Measurements from ENCODE around the gene ZMYND15.

ZMYND15 gene

DNA sequence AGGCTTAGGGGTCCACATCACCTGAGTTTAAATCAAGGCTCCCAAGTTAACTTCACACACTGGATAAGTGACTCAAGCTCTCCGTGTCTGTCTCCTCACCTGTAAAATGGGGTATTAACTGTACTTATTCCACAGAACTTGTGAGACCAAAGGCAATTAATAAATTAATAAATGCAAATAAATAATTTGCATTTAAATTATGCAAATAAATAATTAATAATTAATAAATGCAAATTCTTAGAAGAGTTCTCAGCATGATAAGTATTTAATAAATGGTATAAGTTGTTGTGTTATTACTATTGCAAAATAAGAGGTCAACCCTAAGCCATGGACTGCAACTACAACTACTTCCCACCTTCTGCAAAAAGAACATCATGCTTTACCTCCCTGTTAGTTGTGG lies 13.8 kb downstream of the ZMYND15 start:
- no peaks in the 10 kb centered on the region for H3K27me3 ChIP-seq (ENCODE audit: insufficient read depth, low read depth)

DNA sequence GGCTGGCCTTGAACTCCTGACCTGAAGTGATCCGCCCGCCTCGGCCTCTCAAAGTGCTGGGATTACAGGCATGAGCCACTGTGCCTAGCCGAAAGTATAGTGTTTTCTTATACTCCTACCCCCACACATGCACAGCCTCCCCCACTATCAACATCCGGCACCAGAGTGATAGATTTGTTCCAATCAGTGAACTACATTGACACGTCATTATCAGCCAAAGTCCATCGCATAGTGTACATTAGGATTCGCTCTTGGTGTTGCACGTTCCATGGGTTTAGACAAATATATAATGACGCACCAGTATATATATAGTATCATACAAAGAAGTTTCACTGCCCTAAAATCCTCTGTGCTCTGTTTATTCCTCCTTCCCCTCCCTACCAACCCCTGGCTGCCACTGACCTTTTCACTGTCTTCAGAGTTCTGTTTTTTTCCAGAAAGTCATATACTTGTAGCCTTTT lies 20.2 kb downstream of the ZMYND15 start:
- Histone ChIP-seq H2AFZ (ENCODE audit: low read depth) (no peak overlapping the region), H3K79me2 (ENCODE audit: insufficient read depth, low read depth) (no peaks in the 10 kb centered on the region), H3K36me3 (ENCODE audit: insufficient read depth) (no peaks in the 10 kb centered on the region), H3K4me1 (ENCODE audit: low read depth, poor library complexity, severe bottlenecking) (no peaks in the 10 kb centered on the region), H3K27me3 (ENCODE audit: insufficient read depth, low read depth) (no peaks in the 10 kb centered on the region), H3K9ac (no peak overlapping the region), H3K27ac (no peak overlapping the region), H3K4me3 (IDR thresholded peaks at IDR 0.05; ENCODE audit: insufficient read depth, low read depth, low read length) (no peak overlapping the region), H4K20me1 (ENCODE audit: insufficient read depth) (no peaks in the 10 kb centered on the region), H3K4me2 (no peak overlapping the region)
- TF ChIP-seq, protein P1, sequence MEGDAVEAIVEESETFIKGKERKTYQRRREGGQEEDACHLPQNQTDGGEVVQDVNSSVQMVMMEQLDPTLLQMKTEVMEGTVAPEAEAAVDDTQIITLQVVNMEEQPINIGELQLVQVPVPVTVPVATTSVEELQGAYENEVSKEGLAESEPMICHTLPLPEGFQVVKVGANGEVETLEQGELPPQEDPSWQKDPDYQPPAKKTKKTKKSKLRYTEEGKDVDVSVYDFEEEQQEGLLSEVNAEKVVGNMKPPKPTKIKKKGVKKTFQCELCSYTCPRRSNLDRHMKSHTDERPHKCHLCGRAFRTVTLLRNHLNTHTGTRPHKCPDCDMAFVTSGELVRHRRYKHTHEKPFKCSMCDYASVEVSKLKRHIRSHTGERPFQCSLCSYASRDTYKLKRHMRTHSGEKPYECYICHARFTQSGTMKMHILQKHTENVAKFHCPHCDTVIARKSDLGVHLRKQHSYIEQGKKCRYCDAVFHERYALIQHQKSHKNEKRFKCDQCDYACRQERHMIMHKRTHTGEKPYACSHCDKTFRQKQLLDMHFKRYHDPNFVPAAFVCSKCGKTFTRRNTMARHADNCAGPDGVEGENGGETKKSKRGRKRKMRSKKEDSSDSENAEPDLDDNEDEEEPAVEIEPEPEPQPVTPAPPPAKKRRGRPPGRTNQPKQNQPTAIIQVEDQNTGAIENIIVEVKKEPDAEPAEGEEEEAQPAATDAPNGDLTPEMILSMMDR (conservative IDR thresholded peaks at IDR 0.05; ENCODE audit: low read depth, low read length), result no peak

More for the DNA sequence above, 13.8 kb downstream of the ZMYND15 start:
- no peaks in the 10 kb centered on the region for H3K36me3 ChIP-seq (ENCODE audit: insufficient read depth)
- no peaks in the 10 kb centered on the region for H3K79me2 ChIP-seq (ENCODE audit: insufficient read depth, low read depth)
- H3K4me1 ChIP-seq (ENCODE audit: low read depth, poor library complexity, severe bottlenecking), result no peaks in the 10 kb centered on the region
- H4K20me1 ChIP-seq (ENCODE audit: insufficient read depth), result no peaks in the 10 kb centered on the region
- H2AFZ ChIP-seq (ENCODE audit: low read depth), result no peak overlapping the region
- no peak overlapping the region for H3K9ac ChIP-seq
- no peak overlapping the region for H3K4me2 ChIP-seq
- H3K27ac ChIP-seq, result no peak overlapping the region
- TF ChIP-seq, protein P1 (conservative IDR thresholded peaks at IDR 0.05; ENCODE audit: low read depth, low read length), result no peak
- H3K4me3 ChIP-seq (IDR thresholded peaks at IDR 0.05; ENCODE audit: insufficient read depth, low read depth, low read length), result no peak overlapping the region

DNA sequence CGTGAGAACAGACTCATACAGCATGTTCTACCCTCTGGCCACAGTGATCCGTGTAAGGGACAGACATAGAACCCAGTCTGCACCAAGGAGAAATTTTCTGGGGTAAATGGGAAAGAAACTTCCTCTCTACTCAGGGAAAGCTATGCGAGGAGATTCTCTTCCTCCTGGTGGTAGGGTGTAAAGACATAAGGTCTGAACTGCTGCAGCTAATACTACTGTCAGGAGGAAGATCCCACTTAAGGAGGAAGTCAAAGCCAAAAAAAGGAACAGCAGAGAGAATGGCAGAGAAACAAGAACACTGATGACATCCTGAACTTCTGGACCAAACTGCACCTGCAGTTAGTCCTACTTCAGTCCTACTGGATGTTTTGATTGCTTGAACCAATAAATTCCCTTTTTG lies 25.0 kb downstream of the ZMYND15 start:
- no peaks in the 10 kb centered on the region for H4K20me1 ChIP-seq (ENCODE audit: insufficient read depth)
- no peak overlapping the region for H2AFZ ChIP-seq (ENCODE audit: low read depth)
- H3K4me1 ChIP-seq (ENCODE audit: low read depth, poor library complexity, severe bottlenecking), result no peaks in the 10 kb centered on the region
- H3K4me3 ChIP-seq (IDR thresholded peaks at IDR 0.05; ENCODE audit: insufficient read depth, low read depth, low read length), result no peak overlapping the region
- H3K36me3 ChIP-seq (ENCODE audit: insufficient read depth), result no peaks in the 10 kb centered on the region
- H3K4me2 ChIP-seq, result no peak overlapping the region
- no peaks in the 10 kb centered on the region for H3K79me2 ChIP-seq (ENCODE audit: insufficient read depth, low read depth)
- H3K27me3 ChIP-seq (ENCODE audit: insufficient read depth, low read depth), result no peaks in the 10 kb centered on the region
- TF ChIP-seq, protein P1 (conservative IDR thresholded peaks at IDR 0.05; ENCODE audit: low read depth, low read length), result no peak
- H3K27ac ChIP-seq, result no peak overlapping the region
- no peak overlapping the region for H3K9ac ChIP-seq

DNA sequence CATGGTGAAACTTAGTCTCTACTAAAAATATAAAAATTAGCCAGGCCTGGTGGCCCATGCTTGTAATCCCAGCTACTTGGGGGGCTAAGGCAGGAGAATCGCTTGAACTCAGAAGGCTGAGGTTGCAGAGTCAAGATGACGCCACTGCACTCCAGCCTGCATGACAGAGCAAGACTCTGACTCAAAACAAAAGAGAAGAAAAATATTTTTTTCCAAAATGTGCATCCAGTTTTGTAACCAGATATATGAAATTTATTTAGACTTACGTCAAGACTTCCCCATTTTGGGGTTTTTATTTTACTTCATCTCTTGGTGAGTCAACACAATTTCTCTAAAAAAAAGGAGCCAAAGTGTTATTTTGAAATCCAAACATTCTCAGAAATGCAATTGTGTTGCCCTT lies 26.6 kb downstream of the ZMYND15 start:
- Histone ChIP-seq H3K27ac (no peak overlapping the region), H3K4me1 (ENCODE audit: low read depth, poor library complexity, severe bottlenecking) (no peaks in the 10 kb centered on the region), H3K79me2 (ENCODE audit: insufficient read depth, low read depth) (no peaks in the 10 kb centered on the region), H4K20me1 (ENCODE audit: insufficient read depth) (no peaks in the 10 kb centered on the region), H3K9ac (no peak overlapping the region), H3K4me3 (IDR thresholded peaks at IDR 0.05; ENCODE audit: insufficient read depth, low read depth, low read length) (no peak overlapping the region), H2AFZ (ENCODE audit: low read depth) (no peak overlapping the region), H3K36me3 (ENCODE audit: insufficient read depth) (no peaks in the 10 kb centered on the region), H3K27me3 (ENCODE audit: insufficient read depth, low read depth) (no peaks in the 10 kb centered on the region), H3K4me2 (no peak overlapping the region)
- TF ChIP-seq, protein P1 (conservative IDR thresholded peaks at IDR 0.05; ENCODE audit: low read depth, low read length), result no peak

Measured in KMS-11 (cell line).